Stimulated activated CD4-positive, alpha-beta T cell treated with anti-CD3 and anti-CD28 coated beads, Interleukin-1b, Interleukin-23, amount 100 ng/mL, for 48 hours (primary cell): Measurements from ENCODE around the gene A2ML1.
"Not testable (repeated sequence)": the region's sequence is repeated elsewhere in the genome, so short reads cannot be mapped to it uniquely, and the experiment has no call there.

Experiments used
- DNase-seq: peaks from one replicate; pipeline ENCODE4 v3.0.0-alpha.2; 2020

A2ML1 gene

GRCh38 chr12:8818526-8818925 lies 3.9 kb upstream of the A2ML1 start:
- DNase-seq: no peak

GRCh38 chr12:8819666-8819980 lies 2.8 kb upstream of the A2ML1 start:
- DNase-seq: no peak

- DNase-seq: not testable (repeated sequence)
These were observed 1.6 kb upstream of the A2ML1 start for GRCh38 chr12:8820676-8821407.

- no peak for DNase-seq
These were observed 830 bp upstream of the A2ML1 start for GRCh38 chr12:8821591-8821990.

- no peak for DNase-seq
These were observed 1.3 kb downstream of the A2ML1 start for GRCh38 chr12:8823565-8824300.

GRCh38 chr12:8827551-8828256 lies 5.3 kb downstream of the A2ML1 start:
- DNase-seq: no peak

- DNase-seq: no peak
These were observed 6.1 kb downstream of the A2ML1 start for GRCh38 chr12:8828257-8829124.

GRCh38 chr12:8829125-8829518 lies 6.7 kb downstream of the A2ML1 start:
- no peak for DNase-seq

- no peak for DNase-seq
These were observed 7.2 kb downstream of the A2ML1 start for GRCh38 chr12:8829621-8830020.

- no peak for DNase-seq
These were observed 8.7 kb downstream of the A2ML1 start for GRCh38 chr12:8831116-8831515.

- DNase-seq: no peak
These were observed 10.1 kb downstream of the A2ML1 start for GRCh38 chr12:8832500-8832899.

- no peak for DNase-seq
These were observed 11.8 kb downstream of the A2ML1 start for GRCh38 chr12:8834230-8834629.

- DNase-seq: no peak
These were observed 14.9 kb downstream of the A2ML1 start for GRCh38 chr12:8837291-8837690.

- DNase-seq: no peak
These were observed 17.9 kb downstream of the A2ML1 start for GRCh38 chr12:8840321-8840720.

GRCh38 chr12:8840938-8841633 lies 18.7 kb downstream of the A2ML1 start:
- no peak for DNase-seq

- no peak for DNase-seq
These were observed 19.4 kb downstream of the A2ML1 start for GRCh38 chr12:8841778-8842177.

- no peak for DNase-seq
These were observed 22.2 kb downstream of the A2ML1 start for GRCh38 chr12:8844665-8845064.

GRCh38 chr12:8846305-8846704 lies 23.9 kb downstream of the A2ML1 start:
- no peak for DNase-seq

GRCh38 chr12:8847435-8847834 lies 25.0 kb downstream of the A2ML1 start:
- DNase-seq: no peak

GRCh38 chr12:8849876-8850275 lies 27.5 kb downstream of the A2ML1 start:
- no peak for DNase-seq

- no peak for DNase-seq
These were observed 29.7 kb downstream of the A2ML1 start for GRCh38 chr12:8852119-8852518.

GRCh38 chr12:8855891-8856290 lies 33.5 kb downstream of the A2ML1 start:
- DNase-seq: no peak
